WTC11 (cell line): Measurements from ENCODE around the gene VTI1A. TPM values are rescaled to one million over a fixed set of nuclear protein-coding genes. Genes with fewer than 3 reads are reported as not detected.
A peak's percentile ranks its signal among the peaks of the same experiment; 100 is the strongest.

ENCODE experiments used
- ATAC-seq: fragments of 200-7000 bp; cut with Tn5 transposase; 2 replicates; pipeline ENCODE4 v1.10.0; 2021; ENCODE audit warnings: mild to moderate bottlenecking, moderate library complexity
- CTCF ChIA-PET: fragments of 300-600 bp; sonication (Branson Sonifier 250); formaldehyde crosslinking; loops from one replicate; lab custom pipeline; 2021; ENCODE audit warnings: antibody characterized with exemption; lab: Charles Lee
- POLR2A ChIA-PET: fragments of 350-600 bp; sonication (Branson Sonifier 250); formaldehyde crosslinking; loops from one replicate; lab custom pipeline; 2021; ENCODE audit warnings: antibody characterized with exemption; lab: Charles Lee
- DNase-seq: peaks from one replicate; pipeline ENCODE4 v3.0.0; 2021; ENCODE audit warnings: low spot score
- H3K27ac Mint-ChIP-seq: 2 replicates; pipeline ENCODE4 v1.8.0; 2021; ENCODE audit warnings: mixed read lengths
- H3K27me3 Mint-ChIP-seq: 2 replicates; pipeline ENCODE4 v1.8.0; 2021; ENCODE audit warnings: low read depth, mild to moderate bottlenecking, moderate library complexity, mixed read lengths
- H3K36me3 Mint-ChIP-seq: 2 replicates; pipeline ENCODE4 v1.8.0; 2021; ENCODE audit warnings: mixed read lengths
- H3K4me1 Mint-ChIP-seq: 2 replicates; pipeline ENCODE4 v1.8.0; 2022; ENCODE audit warnings: mixed read lengths
- H3K4me3 Mint-ChIP-seq: 2 replicates; pipeline ENCODE4 v1.8.0; 2021; ENCODE audit warnings: mild to moderate bottlenecking, moderate library complexity, mixed read lengths
- H3K9me3 Mint-ChIP-seq: 2 replicates; pipeline ENCODE4 v1.8.0; 2021; ENCODE audit warnings: mixed read lengths
- AR ChIP-seq: fragments of 250-450 bp; sonication (Bioruptor Pico); IDR thresholded peaks from 2 replicates; pipeline ENCODE4 v1.9.0; 2021; ENCODE audit warnings: mild to moderate bottlenecking
- ELF4 ChIP-seq: sonication (generic); formaldehyde crosslinking; IDR thresholded peaks from 2 replicates; pipeline ENCODE4 v1.8.1; 2022; ENCODE audit warnings: low read depth, mild to moderate bottlenecking, moderate library complexity, missing genetic modification reagents
- ERG ChIP-seq: fragments of 250-450 bp; sonication (Bioruptor Pico); IDR thresholded peaks from 2 replicates; pipeline ENCODE4 v1.8.0; 2021; ENCODE audit warnings: mild to moderate bottlenecking
- GABPB1 ChIP-seq: sonication (generic); formaldehyde crosslinking; IDR thresholded peaks from 2 replicates; pipeline ENCODE4 v1.8.1; 2023; ENCODE audit warnings: mild to moderate bottlenecking, missing genetic modification reagents
- HMGA2 ChIP-seq: fragments of 250-450 bp; sonication (Bioruptor Pico); IDR thresholded peaks from 2 replicates; pipeline ENCODE4 v1.4.0; 2021; ENCODE audit warnings: mild to moderate bottlenecking, moderate library complexity
- HMGXB4 ChIP-seq: sonication (generic); formaldehyde crosslinking; IDR thresholded peaks from 2 replicates; pipeline ENCODE4 v1.8.1; 2023; ENCODE audit warnings: mild to moderate bottlenecking, moderate library complexity, missing genetic modification reagents
- NFATC4 ChIP-seq: fragments of 250-450 bp; sonication (Bioruptor Pico); IDR thresholded peaks from 2 replicates; pipeline ENCODE4 v1.9.0; 2021; ENCODE audit warnings: mild to moderate bottlenecking
- NFYB ChIP-seq: sonication (generic); formaldehyde crosslinking; conservative IDR thresholded peaks from 2 replicates; pipeline ENCODE4 v1.8.0; 2022; ENCODE audit warnings: low read depth, missing genetic modification reagents
- SMAD4 ChIP-seq: sonication (generic); formaldehyde crosslinking; IDR thresholded peaks from 2 replicates; pipeline ENCODE4 v1.8.0; 2022; ENCODE audit warnings: mild to moderate bottlenecking, missing genetic modification reagents
- TEAD1 ChIP-seq: sonication (generic); formaldehyde crosslinking; IDR thresholded peaks from 2 replicates; pipeline ENCODE4 v1.8.0; 2022; ENCODE audit warnings: mild to moderate bottlenecking, missing genetic modification reagents
- TEAD4 ChIP-seq: sonication (generic); formaldehyde crosslinking; IDR thresholded peaks from 2 replicates; pipeline ENCODE4 v1.8.0; 2022; ENCODE audit warnings: mild to moderate bottlenecking, missing genetic modification reagents
- ZBTB43 ChIP-seq: sonication (generic); formaldehyde crosslinking; IDR thresholded peaks from 2 replicates; pipeline ENCODE4 v1.8.1; 2023; ENCODE audit warnings: mild to moderate bottlenecking, missing genetic modification reagents
- ZMAT4 ChIP-seq: fragments of 250-450 bp; sonication (Bioruptor Pico); IDR thresholded peaks from 2 replicates; pipeline ENCODE4 v1.9.0; 2021; ENCODE audit warnings: mild to moderate bottlenecking
- ZNF219 ChIP-seq: sonication (generic); formaldehyde crosslinking; IDR thresholded peaks from 2 replicates; pipeline ENCODE4 v1.8.0; 2023; ENCODE audit warnings: missing genetic modification reagents, mild to moderate bottlenecking, borderline replicate concordance
- ZNF232 ChIP-seq: sonication (generic); formaldehyde crosslinking; IDR thresholded peaks from 2 replicates; pipeline ENCODE4 v1.8.0; 2022; ENCODE audit warnings: mild to moderate bottlenecking, missing genetic modification reagents
- ZNF396 ChIP-seq: fragments of 250-450 bp; sonication (Bioruptor Pico); IDR thresholded peaks from 2 replicates; pipeline ENCODE4 v1.8.0; 2021; ENCODE audit warnings: mild to moderate bottlenecking, moderate library complexity, borderline replicate concordance
- ZNF512 ChIP-seq: sonication (generic); formaldehyde crosslinking; IDR thresholded peaks from 2 replicates; pipeline ENCODE4 v1.8.1; 2022; ENCODE audit warnings: missing genetic modification reagents, borderline replicate concordance
- total RNA-seq: library from RNA; stranded (reverse); gene quantifications from 3 replicates; pipeline ENCODE4 v1.2.3, GENCODE V29; 2021

Gene VTI1A
- total RNA-seq, 1 experiment from 2014 or later, result 20.1 TPM

- ATAC-seq, result peak; percentile 60
- peaks cover 27% of the 10 kb centered on the region for H3K9me3 Mint-ChIP-seq
- CTCF ChIA-PET, result no interaction called here
- POLR2A ChIA-PET, result no interaction called here
- H3K27me3 Mint-ChIP-seq, result peaks cover 18% of the 10 kb centered on the region
- peaks cover 13% of the 10 kb centered on the region for H3K4me1 Mint-ChIP-seq
- no peak overlapping the region for H3K4me3 Mint-ChIP-seq
- H3K27ac Mint-ChIP-seq, result no peak overlapping the region
- H3K36me3 Mint-ChIP-seq, result peaks cover 23% of the 10 kb centered on the region
- TF ChIP-seq ERG (CRISPR knock-in tag) (no peak), NFYB (CRISPR knock-in tag) (0 out of 2 replicates have a peak, but pooled peaks have one; percentile 23)
- TF ChIP-seq, all 79 proteins: peak for 1
- no peak for DNase-seq
Measured at GRCh38 chr10:112842832-112843360, 395.9 kb downstream of the VTI1A start.

- POLR2A ChIA-PET, result no interaction called here
- ATAC-seq, result no peak
- no peak for DNase-seq
- CTCF ChIA-PET, result no interaction called here
- Mint-ChIP-seq H3K4me1 (peaks cover 9% of the 10 kb centered on the region), H3K4me3 (no peak overlapping the region), H3K27ac (no peak overlapping the region), H3K9me3 (peaks cover 34% of the 10 kb centered on the region), H3K27me3 (peaks cover 18% of the 10 kb centered on the region), H3K36me3 (peaks cover 31% of the 10 kb centered on the region)
- TF ChIP-seq ZMAT4 (CRISPR knock-in tag), result no peak
- TF ChIP-seq TEAD1, result no peak
- TF ChIP-seq HMGXB4 (CRISPR knock-in tag), result no peak
- no peak for TF ChIP-seq ZNF232
- no peak for TF ChIP-seq HMGA2 (CRISPR knock-in tag)
- TF ChIP-seq AR (CRISPR knock-in tag), result no peak
- no peak for TF ChIP-seq ELF4 (CRISPR knock-in tag)
- no peak for TF ChIP-seq NFATC4
- TF ChIP-seq ZNF219 (CRISPR knock-in tag), result no peak
- no peak for TF ChIP-seq ZBTB43
- no peak for TF ChIP-seq GABPB1 (CRISPR knock-in tag)
- TF ChIP-seq ZNF512 (CRISPR knock-in tag), result no peak
- no peak for TF ChIP-seq ZNF396
- TF ChIP-seq SMAD4 (CRISPR knock-in tag), result no peak
- no peak for TF ChIP-seq TEAD4 (CRISPR knock-in tag)
Measured at GRCh38 chr10:112843623-112844022, 396.6 kb downstream of the VTI1A start.
